Measurements from ENCODE around the gene DARS1.

GRCh38 chr2:136005462-136006196, 20.2 kb upstream of the DARS1 start:
- TF ChIP-seq, protein P1, sequence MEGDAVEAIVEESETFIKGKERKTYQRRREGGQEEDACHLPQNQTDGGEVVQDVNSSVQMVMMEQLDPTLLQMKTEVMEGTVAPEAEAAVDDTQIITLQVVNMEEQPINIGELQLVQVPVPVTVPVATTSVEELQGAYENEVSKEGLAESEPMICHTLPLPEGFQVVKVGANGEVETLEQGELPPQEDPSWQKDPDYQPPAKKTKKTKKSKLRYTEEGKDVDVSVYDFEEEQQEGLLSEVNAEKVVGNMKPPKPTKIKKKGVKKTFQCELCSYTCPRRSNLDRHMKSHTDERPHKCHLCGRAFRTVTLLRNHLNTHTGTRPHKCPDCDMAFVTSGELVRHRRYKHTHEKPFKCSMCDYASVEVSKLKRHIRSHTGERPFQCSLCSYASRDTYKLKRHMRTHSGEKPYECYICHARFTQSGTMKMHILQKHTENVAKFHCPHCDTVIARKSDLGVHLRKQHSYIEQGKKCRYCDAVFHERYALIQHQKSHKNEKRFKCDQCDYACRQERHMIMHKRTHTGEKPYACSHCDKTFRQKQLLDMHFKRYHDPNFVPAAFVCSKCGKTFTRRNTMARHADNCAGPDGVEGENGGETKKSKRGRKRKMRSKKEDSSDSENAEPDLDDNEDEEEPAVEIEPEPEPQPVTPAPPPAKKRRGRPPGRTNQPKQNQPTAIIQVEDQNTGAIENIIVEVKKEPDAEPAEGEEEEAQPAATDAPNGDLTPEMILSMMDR (IDR thresholded peaks at IDR 0.05), result no peak
- TF ChIP-seq POLR2A (IDR thresholded peaks at IDR 0.05), result no peak

Data from right lobe of liver (tissue), 4 donors.